ENCODE data around the gene ITPR2.

- TF ChIP-seq EZH2 (IDR thresholded peaks at IDR 0.05; ENCODE audit: insufficient read depth, poor library complexity, severe bottlenecking), result no peak
- no peak for TF ChIP-seq EZH2phosphoT487 (IDR thresholded peaks at IDR 0.05; ENCODE audit: insufficient read depth, low read depth)
Measured at GRCh38 chr12:26769611-26770010, 63.4 kb downstream of the ITPR2 start.
